Measurements from ENCODE around the gene ZNF774.

GRCh38 chr15:90325726-90326125, 26.4 kb upstream of the ZNF774 start:
- TF ChIP-seq CTCF (IDR thresholded peaks at IDR 0.05 in 2 of 3, conservative IDR thresholded peaks at IDR 0.05 in 1 of 3; ENCODE audit: borderline replicate concordance in 1 of 3, insufficient read depth in 1 of 3, low read depth in 2 of 3, low read length in 2 of 3) (no peak), POLR2AphosphoS5 (IDR thresholded peaks at IDR 0.05; ENCODE audit: low read depth, low read length) (no peak), REST (IDR thresholded peaks at IDR 0.05; ENCODE audit: low read depth) (no peak), EZH2phosphoT487 (IDR thresholded peaks at IDR 0.05; ENCODE audit: borderline replicate concordance) (no peak), MAX (IDR thresholded peaks at IDR 0.05) (no peak), FOSL1 (IDR thresholded peaks at IDR 0.05; ENCODE audit: low read depth) (no peak), ZNF274 (IDR thresholded peaks at IDR 0.05; ENCODE audit: low read depth, low read length) (no peak), RAD21 (IDR thresholded peaks at IDR 0.05; ENCODE audit: low read depth) (no peak), EZH2 (IDR thresholded peaks at IDR 0.05) (no peak), SIN3A (IDR thresholded peaks at IDR 0.05; ENCODE audit: low read depth) (no peak), JUND (IDR thresholded peaks at IDR 0.05) (no peak), POLR2A (IDR thresholded peaks at IDR 0.05; ENCODE audit: borderline replicate concordance, extremely low read depth, insufficient read depth, insufficient read length) (no peak), CBX3 (IDR thresholded peaks at IDR 0.05; ENCODE audit: low read depth) (no peak)
